ENCODE data around the gene ADIG. TPM values are rescaled to one million over a fixed set of nuclear protein-coding genes. Genes with fewer than 3 reads are reported as not detected.

The ADIG gene
- total and polyA plus RNA-seq, 2 of the 8 experiments (the other 6 are each of a cell fraction or from before 2014, with no cell fraction given): not detected

DNA sequence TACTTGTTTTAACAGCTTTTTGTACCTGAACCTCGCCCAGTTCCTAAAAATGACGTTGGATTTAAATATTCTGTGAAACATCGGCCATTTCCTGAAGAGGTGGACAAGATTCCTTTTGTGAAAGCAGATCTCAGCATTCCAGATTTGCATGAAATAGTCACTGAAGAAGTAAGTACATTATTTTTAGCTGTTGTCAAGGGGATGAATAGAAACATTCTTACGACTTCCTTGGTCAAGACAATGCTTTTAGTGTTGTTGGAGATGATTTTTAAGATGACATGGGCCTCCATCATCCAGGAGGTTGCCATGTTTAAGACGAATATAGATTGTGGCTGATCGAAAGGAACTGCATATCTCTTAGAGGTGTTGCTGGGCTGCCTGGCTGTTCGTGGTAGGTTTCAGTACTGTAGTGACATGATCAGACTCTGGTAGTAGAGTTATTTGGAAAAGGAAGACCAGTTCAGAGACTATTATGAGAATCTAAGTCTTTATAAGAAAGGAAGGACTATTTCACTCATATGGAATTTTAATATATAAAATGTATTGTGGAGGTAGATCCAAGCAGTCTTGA, 29.9 kb upstream of the ADIG start:
- FAIRE-seq: no peak
- H3K4me2 ChIP-seq (ENCODE audit: insufficient read depth in 1 of 2, low read depth in 2 of 2, low read length in 2 of 2): no peak overlapping the region
- TF ChIP-seq CEBPB (IDR thresholded peaks at IDR 0.05; ENCODE audit: low read depth, low read length) (no peak), JUND (IDR thresholded peaks at IDR 0.05; ENCODE audit: low read length) (no peak), BRCA1 (IDR thresholded peaks at IDR 0.05; ENCODE audit: low read depth, low read length) (no peak), KDM5A (IDR thresholded peaks at IDR 0.05; ENCODE audit: low read length) (no peak), CHD1 (IDR thresholded peaks at IDR 0.05; ENCODE audit: low read depth, low read length) (no peak), NRF1 (IDR thresholded peaks at IDR 0.05; ENCODE audit: low read depth, low read length) (no peak), CBX8 (IDR thresholded peaks at IDR 0.05; ENCODE audit: borderline replicate concordance, low read depth, low read length) (no peak), EZH2 (IDR thresholded peaks at IDR 0.05; ENCODE audit: low read depth, low read length, severe bottlenecking) (no peak), ASH2L (IDR thresholded peaks at IDR 0.05; ENCODE audit: low read length) (no peak), SUZ12 (IDR thresholded peaks at IDR 0.05; ENCODE audit: low read length) (no peak)
- TF ChIP-seq, protein P1, sequence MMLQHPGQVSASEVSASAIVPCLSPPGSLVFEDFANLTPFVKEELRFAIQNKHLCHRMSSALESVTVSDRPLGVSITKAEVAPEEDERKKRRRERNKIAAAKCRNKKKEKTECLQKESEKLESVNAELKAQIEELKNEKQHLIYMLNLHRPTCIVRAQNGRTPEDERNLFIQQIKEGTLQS (IDR thresholded peaks at IDR 0.05; ENCODE audit: insufficient read depth, low read depth, low read length): no peak
- TF ChIP-seq, protein P2, sequence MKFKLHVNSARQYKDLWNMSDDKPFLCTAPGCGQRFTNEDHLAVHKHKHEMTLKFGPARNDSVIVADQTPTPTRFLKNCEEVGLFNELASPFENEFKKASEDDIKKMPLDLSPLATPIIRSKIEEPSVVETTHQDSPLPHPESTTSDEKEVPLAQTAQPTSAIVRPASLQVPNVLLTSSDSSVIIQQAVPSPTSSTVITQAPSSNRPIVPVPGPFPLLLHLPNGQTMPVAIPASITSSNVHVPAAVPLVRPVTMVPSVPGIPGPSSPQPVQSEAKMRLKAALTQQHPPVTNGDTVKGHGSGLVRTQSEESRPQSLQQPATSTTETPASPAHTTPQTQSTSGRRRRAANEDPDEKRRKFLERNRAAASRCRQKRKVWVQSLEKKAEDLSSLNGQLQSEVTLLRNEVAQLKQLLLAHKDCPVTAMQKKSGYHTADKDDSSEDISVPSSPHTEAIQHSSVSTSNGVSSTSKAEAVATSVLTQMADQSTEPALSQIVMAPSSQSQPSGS (IDR thresholded peaks at IDR 0.05; ENCODE audit: low read length): no peak

More for the DNA sequence above, 29.9 kb upstream of the ADIG start:
- H3K79me1 ChIP-seq (ENCODE audit: low read depth, low read length): no peaks in the 10 kb centered on the region
- H3K9ac ChIP-seq (replicated peaks in 1 of 4; ENCODE audit: extremely low read depth in 1 of 4, low read depth in 3 of 4, low read length in 3 of 4): no peak overlapping the region
- no peak overlapping the region for H2BK12ac ChIP-seq (ENCODE audit: low read depth, low read length)
- H2BK5ac ChIP-seq (ENCODE audit: low read depth, low read length): no peak overlapping the region
- 92% methylated on average over 7 of the region's 7 CpGs; no CpG with 5 or more reads in 1 of the 2 experiments for WGBS, 2 experiments (ENCODE audit: extremely low coverage in 1 of 2, insufficient coverage in 1 of 2, insufficient read length in 1 of 2, insufficient replicate concordance in 2 of 2, low coverage in 1 of 2, low lambda C conversion rate in 2 of 2, missing lambda C conversion rate in 1 of 2)
- H4K91ac ChIP-seq (replicated peaks; ENCODE audit: insufficient read length, low read length): no peak overlapping the region
- H2BK15ac ChIP-seq (ENCODE audit: low read length): no peak overlapping the region
- no peak overlapping the region for H3K56ac ChIP-seq (replicated peaks; ENCODE audit: insufficient read length, low read depth, low read length)
- H4K8ac ChIP-seq (ENCODE audit: extremely low read depth, insufficient read depth, low read length): no peak overlapping the region
- ChIA-PET POLR2A (ENCODE audit: partially characterized antibody) (no interaction called here), CTCF (ENCODE audit: partially characterized antibody) (interaction anchor here (0.7 to 1.4 kb wide), 4 partner anchors 9 to 98 kb away, joined by 3 to 4 read pairs (median 3); no protein-coding TSS in a partner anchor)
- H2BK120ac ChIP-seq (replicated peaks; ENCODE audit: low read depth, low read length): no peak overlapping the region
- no peaks in the 10 kb centered on the region for H3K27me3 ChIP-seq (replicated peaks in 1 of 4; ENCODE audit: control insufficient read depth in 3 of 4, extremely low read depth in 1 of 4, insufficient read depth in 3 of 4, low read length in 3 of 4)
- H4K20me1 ChIP-seq (replicated peaks in 1 of 2; ENCODE audit: control insufficient read depth in 1 of 2, insufficient read depth in 2 of 2, low read length in 2 of 2): peaks cover 0 to 2% of the 10 kb centered on the region in 2 experiments
- no peak overlapping the region for H3K23ac ChIP-seq (ENCODE audit: insufficient read length)
- no peaks in the 10 kb centered on the region for H3K4me1 ChIP-seq (replicated peaks in 1 of 4; ENCODE audit: control insufficient read depth in 3 of 4, insufficient read depth in 4 of 4, low read length in 3 of 4)
- no peak overlapping the region for H4K5ac ChIP-seq (ENCODE audit: insufficient read length, low read depth, low read length)
- no peaks in the 10 kb centered on the region for H3K79me2 ChIP-seq (ENCODE audit: control insufficient read depth in 1 of 2, insufficient read depth in 2 of 2, low read length in 2 of 2)
- no peak overlapping the region for H2BK20ac ChIP-seq (ENCODE audit: low read length)
- no peak overlapping the region for H3K27ac ChIP-seq (ENCODE audit: low read depth, low read length)
- H3K4ac ChIP-seq (replicated peaks; ENCODE audit: insufficient read length, low read depth, low read length): no peak overlapping the region
- H2AK5ac ChIP-seq (ENCODE audit: low read depth, low read length): no peak overlapping the region
- peaks cover 6 to 54% (median 36%) of the 10 kb centered on the region in 4 experiments; a peak in 7 of 8 replicates for H3K36me3 ChIP-seq (ENCODE audit: control insufficient read depth in 2 of 4, insufficient read depth in 4 of 4, low read length in 3 of 4)
- H3K4me3 ChIP-seq (ENCODE audit: extremely low read depth in 1 of 4, insufficient read depth in 2 of 4, low read depth in 3 of 4, low read length in 4 of 4): no peak overlapping the region
- no peaks in the 10 kb centered on the region for H3K9me3 ChIP-seq (ENCODE audit: insufficient read depth in 2 of 2, low read depth in 1 of 2, low read length in 1 of 2)
- no peak overlapping the region for H3K14ac ChIP-seq (ENCODE audit: insufficient read length)
- no peak overlapping the region for H3K18ac ChIP-seq (ENCODE audit: extremely low read depth, low read length)
- no peaks in the 10 kb centered on the region for H3K23me2 ChIP-seq (ENCODE audit: low read depth, low read length)
- no peak overlapping the region for H2AFZ ChIP-seq (ENCODE audit: low read length)
- DNase-seq (ENCODE audit: low read depth in 1 of 2, low spot score in 2 of 2): no peak
